B cell (primary cell): Measurements from ENCODE around the gene TAC3. TPM values are rescaled to one million over a fixed set of nuclear protein-coding genes. Genes with fewer than 3 reads are reported as not detected.

Experiments
- ATAC-seq: fragments of 200-7000 bp; cut with Tn5 transposase; one replicate; pipeline ENCODE4 v1.10.0; 2021; ENCODE audit warnings: low read depth, mild to moderate bottlenecking, moderate number of reproducible peaks, moderate library complexity
- CTCF ChIA-PET: fragments of 350-600 bp; sonication (Branson Sonifier 250); formaldehyde crosslinking; loops from one replicate; lab custom pipeline; 2021; ENCODE audit warnings: antibody characterized with exemption, inconsistent platforms; lab: Charles Lee
- POLR2A ChIA-PET: fragments of 350-600 bp; sonication (Branson Sonifier 250); formaldehyde crosslinking; loops from one replicate; lab custom pipeline; 2021; ENCODE audit warnings: antibody characterized with exemption; lab: Charles Lee
- DNase-seq: peaks from one replicate; pipeline ENCODE4 v3.0.0; 2013
- H2AFZ ChIP-seq: 2 replicates; pipeline ENCODE4 v1.6.1; 2012; ENCODE audit warnings: mild to moderate bottlenecking, low read depth, low read length; ENCODE audit not compliant: insufficient read depth, poor library complexity, severe bottlenecking
- H3K27ac ChIP-seq, 2 donors: 1 replicate in 1 of 2; 2 replicates in 1 of 2; pipeline ENCODE4 v1.5.1; 2012 to 2013; ENCODE audit warnings: low read length in 2 of 2, mild to moderate bottlenecking in 2 of 2, moderate library complexity in 1 of 2
- H3K27me3 ChIP-seq, 4 experiments: fragments of 200-600 bp in 1 of 4; sonication (generic) in 1 of 4; replicated peaks in 1 of 4; 1 replicate in 2 of 4; 2 replicates in 2 of 4; pipeline versions ENCODE4 v1.6.1 to v1.7.0; 2013 to 2016; ENCODE audit warnings: low read length in 3 of 4, mild to moderate bottlenecking in 2 of 4, mixed read lengths in 1 of 4, moderate library complexity in 1 of 4; ENCODE audit not compliant: insufficient read depth in 4 of 4, control insufficient read depth in 3 of 4; ENCODE audit errors: control extremely low read depth in 1 of 4
- H3K36me3 ChIP-seq, 2 experiments: replicated peaks in 1 of 2; 1 replicate in 1 of 2; 2 replicates in 1 of 2; pipeline versions ENCODE4 v1.6.1 to v1.7.1; 2013; ENCODE audit warnings: low read length in 1 of 2; ENCODE audit not compliant: insufficient read depth in 2 of 2, control insufficient read depth in 1 of 2; ENCODE audit errors: control extremely low read depth in 1 of 2, extremely low read depth in 1 of 2
- H3K4me1 ChIP-seq, 2 donors: fragments of 200-600 bp in 1 of 2; sonication (generic) in 1 of 2; 1 replicate in 1 of 2; 2 replicates in 1 of 2; pipeline versions ENCODE4 v1.5.1 to v1.6.1; 2013 to 2017; ENCODE audit warnings: low read length in 2 of 2; ENCODE audit not compliant: control insufficient read depth in 2 of 2, insufficient read depth in 2 of 2
- H3K4me2 ChIP-seq: replicated peaks from 2 replicates; pipeline ENCODE3; 2012; ENCODE audit warnings: mild to moderate bottlenecking, low read depth, low read length; ENCODE audit not compliant: poor library complexity, severe bottlenecking
- H3K4me3 ChIP-seq, 5 experiments: fragments of 200-600 bp in 1 of 5; sonication (generic) in 1 of 5; 1 replicate in 3 of 5; 2 replicates in 2 of 5; pipeline versions ENCODE4 v1.5.1 to v1.7.0; 2011 to 2016; ENCODE audit warnings: low read length in 4 of 5, mild to moderate bottlenecking in 4 of 5, low read depth in 2 of 5, control low read depth in 1 of 5, moderate library complexity in 1 of 5; ENCODE audit not compliant: insufficient read depth in 1 of 5; ENCODE audit errors: control extremely low read depth in 1 of 5, extremely low read depth in 1 of 5
- H3K79me2 ChIP-seq: fragments of 200-600 bp; sonication (generic); one replicate; pipeline ENCODE4 v1.6.0; 2016; ENCODE audit warnings: low read length; ENCODE audit not compliant: control insufficient read depth, insufficient read depth
- H3K9ac ChIP-seq: fragments of 200-600 bp; sonication (generic); 2 replicates; pipeline ENCODE4 v1.6.1; 2017; ENCODE audit warnings: mild to moderate bottlenecking, low read length, moderate library complexity
- H3K9me3 ChIP-seq, 3 donors: one replicate each; pipeline versions ENCODE4 v1.6.1 to v1.7.1; 2013; ENCODE audit warnings: low read length in 2 of 3; ENCODE audit not compliant: control insufficient read depth in 2 of 3, insufficient read depth in 1 of 3; ENCODE audit errors: control extremely low read depth in 1 of 3
- H4K20me1 ChIP-seq: 2 replicates; pipeline ENCODE4 v1.6.0; 2012; ENCODE audit warnings: mild to moderate bottlenecking, low read length; ENCODE audit not compliant: insufficient read depth, control insufficient read depth, poor library complexity, severe bottlenecking
- H3K27ac Mint-ChIP-seq: one replicate; pipeline ENCODE4 v1.8.0; 2021; ENCODE audit warnings: mixed read lengths
- H3K27me3 Mint-ChIP-seq: one replicate; pipeline ENCODE4 v1.8.0; 2021; ENCODE audit warnings: mixed read lengths
- H3K4me1 Mint-ChIP-seq: one replicate; pipeline ENCODE4 v1.8.0; 2021; ENCODE audit warnings: mixed read lengths
- H3K4me3 Mint-ChIP-seq: one replicate; pipeline ENCODE4 v1.8.0; 2021; ENCODE audit warnings: mixed read lengths
- H3K9me3 Mint-ChIP-seq: one replicate; pipeline ENCODE4 v1.8.0; 2022; ENCODE audit warnings: mixed read lengths; ENCODE audit not compliant: insufficient read depth
- EZH2 ChIP-seq: IDR thresholded peaks from 2 replicates; pipeline ENCODE4 v1.6.1; 2012; ENCODE audit warnings: borderline replicate concordance, low read depth, mild to moderate bottlenecking, moderate library complexity, low read length; ENCODE audit not compliant: insufficient read depth, poor library complexity, severe bottlenecking
- WGBS: methylation state at CpG from one replicate; pipeline ENCODE4 v1.1.5; 2013; ENCODE audit warnings: missing lambda C conversion rate; ENCODE audit not compliant: insufficient coverage; 5-methylcytosine and 5-hydroxymethylcytosine counted together
- intact Hi-C: fragments of 100-400 bp; cut with micrococcal nuclease; formaldehyde crosslinking; loops from one replicate; pipeline ENCODE4 v1.10.0; 2022
- polyA plus RNA-seq: library from polyadenylated mRNA; depleted of rRNA; stranded (reverse); fragments of >200 nt; gene quantifications from 2 replicates; pipeline ENCODE4 v1.2.3, GENCODE V29; 2012
- total RNA-seq, 2 donors: library from RNA; stranded (reverse); fragments of 120-200 nt in 1 of 2; gene quantifications; 1 replicate in 1 of 2; 2 replicates in 1 of 2; pipeline versions ENCODE4 v1.2.3 to v1.2.4, GENCODE V29; 2013 to 2022
- TF ChIP-seq, protein P1 (sequence below): fragments of 200-600 bp; IDR thresholded peaks from one replicate; pipeline ENCODE4 v1.8.0; 2022; ENCODE audit warnings: antibody characterized with exemption, mild to moderate bottlenecking

TAC3 gene
- total and polyA plus RNA-seq, 2 donors (not counting 1 experiment from before 2014, with no cell fraction given) = 0.24 TPM; not detected in 1

DNA sequence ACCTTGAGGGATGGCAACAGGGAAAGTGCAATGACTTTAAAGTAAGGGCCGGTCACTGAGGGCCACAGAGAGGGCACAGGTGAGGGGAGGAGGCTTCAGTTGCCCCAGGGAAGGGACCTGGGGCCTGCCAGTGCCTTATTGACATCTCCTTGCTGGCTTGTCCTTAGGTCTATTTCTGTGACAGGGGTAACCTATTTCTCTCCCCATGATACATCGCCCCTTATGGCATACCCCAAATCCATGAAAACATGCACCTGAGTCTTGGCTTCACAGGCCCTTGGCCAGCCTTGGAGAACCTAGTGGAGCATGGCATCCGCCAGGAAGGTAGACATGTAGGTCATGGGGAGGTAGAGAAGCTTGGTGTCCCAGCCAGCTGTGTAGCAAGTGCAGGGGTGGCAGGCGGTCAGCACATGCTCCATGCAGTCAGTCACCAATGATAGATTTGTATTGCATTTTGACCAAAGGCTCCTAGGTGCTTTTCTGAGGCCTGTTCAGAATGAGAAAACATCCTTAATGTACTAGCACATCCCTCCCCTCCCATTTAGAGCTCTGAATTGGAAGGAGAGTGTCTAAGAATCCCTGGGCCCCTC lies 35.3 kb downstream of the TAC3 start:
- H3K9me3 ChIP-seq = no peaks in the 10 kb centered on the region
- DNase-seq (no peak), ATAC-seq (no peak)
- H3K27me3 ChIP-seq = no peaks in the 10 kb centered on the region
- no peak overlapping the region for H3K27ac Mint-ChIP-seq
- TF ChIP-seq EZH2 = no peak
- TF ChIP-seq, protein P1, sequence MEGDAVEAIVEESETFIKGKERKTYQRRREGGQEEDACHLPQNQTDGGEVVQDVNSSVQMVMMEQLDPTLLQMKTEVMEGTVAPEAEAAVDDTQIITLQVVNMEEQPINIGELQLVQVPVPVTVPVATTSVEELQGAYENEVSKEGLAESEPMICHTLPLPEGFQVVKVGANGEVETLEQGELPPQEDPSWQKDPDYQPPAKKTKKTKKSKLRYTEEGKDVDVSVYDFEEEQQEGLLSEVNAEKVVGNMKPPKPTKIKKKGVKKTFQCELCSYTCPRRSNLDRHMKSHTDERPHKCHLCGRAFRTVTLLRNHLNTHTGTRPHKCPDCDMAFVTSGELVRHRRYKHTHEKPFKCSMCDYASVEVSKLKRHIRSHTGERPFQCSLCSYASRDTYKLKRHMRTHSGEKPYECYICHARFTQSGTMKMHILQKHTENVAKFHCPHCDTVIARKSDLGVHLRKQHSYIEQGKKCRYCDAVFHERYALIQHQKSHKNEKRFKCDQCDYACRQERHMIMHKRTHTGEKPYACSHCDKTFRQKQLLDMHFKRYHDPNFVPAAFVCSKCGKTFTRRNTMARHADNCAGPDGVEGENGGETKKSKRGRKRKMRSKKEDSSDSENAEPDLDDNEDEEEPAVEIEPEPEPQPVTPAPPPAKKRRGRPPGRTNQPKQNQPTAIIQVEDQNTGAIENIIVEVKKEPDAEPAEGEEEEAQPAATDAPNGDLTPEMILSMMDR = no peak
- no peaks in the 10 kb centered on the region for H3K36me3 ChIP-seq
- H3K27me3 Mint-ChIP-seq = no peaks in the 10 kb centered on the region
- H3K9me3 Mint-ChIP-seq = no peaks in the 10 kb centered on the region
- WGBS = 100% methylated on average over 4 of the region's 4 CpGs
- H3K4me3 ChIP-seq = no peak overlapping the region
- no peak overlapping the region for H3K9ac ChIP-seq
- ChIA-PET CTCF (interaction anchor here (1.3 kb wide), 1 partner anchor 223 kb away, joined by 3 read pairs; no protein-coding TSS in a partner anchor), POLR2A (no interaction called here)
- H3K27ac ChIP-seq = no peak overlapping the region
- H3K79me2 ChIP-seq = no peaks in the 10 kb centered on the region
- intact Hi-C loops = no loop called here
- no peak overlapping the region for H2AFZ ChIP-seq
- no peak overlapping the region for H3K4me2 ChIP-seq
- H4K20me1 ChIP-seq = no peaks in the 10 kb centered on the region
- H3K4me1 Mint-ChIP-seq = no peaks in the 10 kb centered on the region
- H3K4me1 ChIP-seq = no peaks in the 10 kb centered on the region
- no peak overlapping the region for H3K4me3 Mint-ChIP-seq

DNA sequence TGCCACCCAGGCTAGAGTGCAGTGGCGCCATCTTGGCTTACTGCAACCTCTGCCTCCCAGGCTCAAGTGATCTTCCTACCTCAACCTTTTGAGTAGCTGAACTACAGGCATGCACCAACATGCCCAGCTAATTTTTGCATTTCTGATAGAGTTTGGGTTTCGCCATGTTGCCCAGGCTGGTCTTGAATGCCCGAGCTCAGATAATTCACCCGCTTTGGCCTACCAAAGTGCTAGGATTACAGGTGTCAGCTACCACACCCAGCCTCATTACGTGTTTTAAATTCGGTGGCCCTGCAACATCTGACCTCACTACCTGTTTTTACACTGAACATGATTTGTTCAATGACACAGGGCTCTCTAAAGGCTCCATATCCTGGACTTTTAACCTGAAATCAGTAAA lies 36.1 kb downstream of the TAC3 start:
- Histone ChIP-seq H3K79me2 (no peaks in the 10 kb centered on the region), H2AFZ (no peak overlapping the region), H3K9ac (no peak overlapping the region), H3K4me1 (no peaks in the 10 kb centered on the region), H3K27ac (no peak overlapping the region), H3K27me3 (no peaks in the 10 kb centered on the region), H4K20me1 (no peaks in the 10 kb centered on the region), H3K4me3 (no peak overlapping the region), H3K4me2 (no peak overlapping the region), H3K36me3 (no peaks in the 10 kb centered on the region), H3K9me3 (no peaks in the 10 kb centered on the region)
- Mint-ChIP-seq H3K27ac (no peak overlapping the region), H3K4me1 (no peaks in the 10 kb centered on the region), H3K27me3 (no peaks in the 10 kb centered on the region), H3K4me3 (no peak overlapping the region), H3K9me3 (no peaks in the 10 kb centered on the region)
- DNase-seq (no peak), ATAC-seq (no peak)
- POLR2A ChIA-PET = no interaction called here
- CTCF ChIA-PET = no interaction called here
- intact Hi-C loops = no loop called here
- 96% methylated on average over 6 of the region's 6 CpGs for WGBS
- TF ChIP-seq EZH2 = no peak
- TF ChIP-seq, protein P1 = no peak
